ENCODE measurements around the gene CCS. TPM values are rescaled to one million over a fixed set of nuclear protein-coding genes. Genes with fewer than 3 reads are reported as not detected.
"Not testable (repeated sequence)": the region's sequence is repeated elsewhere in the genome, so short reads cannot be mapped to it uniquely, and the experiment has no call there.

CCS gene
- total RNA-seq, 1 donor: 35.8 TPM

DNA sequence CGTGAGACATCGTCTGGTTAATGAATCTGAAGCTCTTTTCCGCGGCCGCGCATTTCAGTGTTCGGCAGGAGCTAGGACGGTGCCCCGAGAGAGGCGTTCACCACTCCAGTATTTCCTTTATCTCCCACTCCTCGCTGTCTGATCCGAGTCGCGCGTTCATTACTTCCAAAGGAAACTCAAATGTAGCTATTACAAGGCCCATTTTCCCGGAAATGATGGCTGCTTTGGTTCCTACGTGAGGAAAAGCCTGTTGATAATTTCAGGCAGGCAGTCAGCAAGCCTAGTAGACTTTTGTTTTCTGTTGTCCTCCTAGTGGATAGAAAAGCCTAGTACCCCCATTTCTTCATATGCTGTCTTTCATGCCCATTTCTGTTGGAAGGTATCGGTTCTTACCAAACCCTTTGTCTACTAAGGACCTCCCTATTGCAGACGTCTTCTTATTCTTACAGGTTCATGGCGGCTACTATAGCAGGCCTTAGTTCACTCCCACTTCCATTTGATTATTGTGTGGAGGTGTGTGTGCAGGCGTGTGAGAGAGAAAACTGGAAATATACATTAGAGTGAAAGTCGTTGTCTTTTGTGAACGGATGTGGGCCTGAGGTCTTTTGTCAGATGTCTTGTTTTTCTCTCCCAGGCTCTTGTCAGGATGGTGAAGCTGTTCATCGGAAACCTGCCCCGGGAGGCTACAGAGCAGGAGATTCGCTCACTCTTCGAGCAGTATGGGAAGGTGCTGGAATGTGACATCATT, 46.3 kb downstream of the CCS start:
- H3K9me3 ChIP-seq (ENCODE audit: low read depth, low read length): no peaks in the 10 kb centered on the region
- H2AFZ ChIP-seq (ENCODE audit: low read length): peak overlapping the region; percentile 84
- peak overlapping the region; percentile 89 for H3K4me3 ChIP-seq (ENCODE audit: insufficient read depth, low read length)
- H3K27me3 ChIP-seq (ENCODE audit: insufficient read depth, low read length): no peaks in the 10 kb centered on the region
- H3K4me1 ChIP-seq (ENCODE audit: insufficient read depth, low read length): peaks cover 43% of the 10 kb centered on the region
- peak overlapping the region; percentile 94 for H3K27ac ChIP-seq (ENCODE audit: low read depth, low read length)
- peaks cover 55% of the 10 kb centered on the region for H3K36me3 ChIP-seq (ENCODE audit: insufficient read depth, low read length)
- peaks cover 69% of the 10 kb centered on the region for H4K20me1 ChIP-seq (ENCODE audit: insufficient read depth, low read length)
- DNase-seq (ENCODE audit: insufficient read length, low spot score, missing footprints): no peak
- peak overlapping the region; percentile 85 for H3K4me2 ChIP-seq (ENCODE audit: insufficient read depth, low read length)
- TF ChIP-seq, protein P1, sequence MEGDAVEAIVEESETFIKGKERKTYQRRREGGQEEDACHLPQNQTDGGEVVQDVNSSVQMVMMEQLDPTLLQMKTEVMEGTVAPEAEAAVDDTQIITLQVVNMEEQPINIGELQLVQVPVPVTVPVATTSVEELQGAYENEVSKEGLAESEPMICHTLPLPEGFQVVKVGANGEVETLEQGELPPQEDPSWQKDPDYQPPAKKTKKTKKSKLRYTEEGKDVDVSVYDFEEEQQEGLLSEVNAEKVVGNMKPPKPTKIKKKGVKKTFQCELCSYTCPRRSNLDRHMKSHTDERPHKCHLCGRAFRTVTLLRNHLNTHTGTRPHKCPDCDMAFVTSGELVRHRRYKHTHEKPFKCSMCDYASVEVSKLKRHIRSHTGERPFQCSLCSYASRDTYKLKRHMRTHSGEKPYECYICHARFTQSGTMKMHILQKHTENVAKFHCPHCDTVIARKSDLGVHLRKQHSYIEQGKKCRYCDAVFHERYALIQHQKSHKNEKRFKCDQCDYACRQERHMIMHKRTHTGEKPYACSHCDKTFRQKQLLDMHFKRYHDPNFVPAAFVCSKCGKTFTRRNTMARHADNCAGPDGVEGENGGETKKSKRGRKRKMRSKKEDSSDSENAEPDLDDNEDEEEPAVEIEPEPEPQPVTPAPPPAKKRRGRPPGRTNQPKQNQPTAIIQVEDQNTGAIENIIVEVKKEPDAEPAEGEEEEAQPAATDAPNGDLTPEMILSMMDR (IDR thresholded peaks at IDR 0.05; ENCODE audit: extremely low read depth, low read depth, low read length): peak; percentile 34
- peaks cover 96% of the 10 kb centered on the region for H3K79me2 ChIP-seq (ENCODE audit: insufficient read depth, low read length)

DNA sequence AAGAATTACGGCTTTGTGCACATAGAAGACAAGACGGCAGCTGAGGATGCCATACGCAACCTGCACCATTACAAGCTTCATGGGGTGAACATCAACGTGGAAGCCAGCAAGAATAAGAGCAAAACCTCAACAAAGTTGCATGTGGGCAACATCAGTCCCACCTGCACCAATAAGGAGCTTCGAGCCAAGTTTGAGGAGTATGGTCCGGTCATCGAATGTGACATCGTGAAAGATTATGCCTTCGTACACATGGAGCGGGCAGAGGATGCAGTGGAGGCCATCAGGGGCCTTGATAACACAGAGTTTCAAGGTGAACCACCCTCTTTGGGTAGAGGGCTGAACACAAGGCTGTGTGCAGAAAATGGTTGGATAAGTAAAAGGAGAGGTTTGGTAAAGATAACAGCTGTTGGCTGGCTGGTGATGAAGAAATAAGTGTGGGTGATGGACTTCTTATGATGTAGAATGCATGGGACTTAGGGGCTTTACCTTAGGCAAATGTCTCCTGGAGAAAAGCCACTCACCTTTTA, 46.9 kb downstream of the CCS start:
- H3K9me3 ChIP-seq (ENCODE audit: low read depth, low read length); H2AFZ ChIP-seq (ENCODE audit: low read length); H3K27me3 ChIP-seq (ENCODE audit: insufficient read depth, low read length); DNase-seq (ENCODE audit: insufficient read length, low spot score, missing footprints): not testable (repeated sequence)
- H3K36me3 ChIP-seq (ENCODE audit: insufficient read depth, low read length): peaks cover 55% of the 10 kb centered on the region
- peak overlapping the region; percentile 85 for H3K4me2 ChIP-seq (ENCODE audit: insufficient read depth, low read length)
- peak overlapping the region; percentile 89 for H3K4me3 ChIP-seq (ENCODE audit: insufficient read depth, low read length)
- H3K27ac ChIP-seq (ENCODE audit: low read depth, low read length): peak overlapping the region; percentile 94
- peaks cover 74% of the 10 kb centered on the region for H4K20me1 ChIP-seq (ENCODE audit: insufficient read depth, low read length)
- H3K4me1 ChIP-seq (ENCODE audit: insufficient read depth, low read length): peaks cover 44% of the 10 kb centered on the region
- peaks cover 96% of the 10 kb centered on the region for H3K79me2 ChIP-seq (ENCODE audit: insufficient read depth, low read length)

DNA sequence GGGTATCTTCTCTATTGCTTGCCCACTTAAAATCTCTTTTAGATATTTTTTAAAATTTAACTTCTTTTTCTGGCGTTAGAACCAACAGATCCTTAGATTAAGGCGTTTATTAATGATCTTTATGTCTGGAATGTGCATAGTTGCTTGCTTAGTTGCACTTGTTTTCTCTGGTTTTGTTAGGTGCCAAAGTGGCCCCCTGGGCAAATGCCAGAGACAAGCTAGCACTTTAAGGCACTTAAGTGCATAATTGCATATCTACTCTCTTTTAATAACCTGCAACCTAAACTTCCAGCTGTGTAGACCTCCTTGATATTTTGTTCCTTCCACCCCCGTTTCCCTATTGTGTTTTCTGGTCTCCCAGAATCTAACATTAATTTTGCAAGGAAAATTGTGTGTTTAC, 48.8 kb downstream of the CCS start:
- TF ChIP-seq, protein P1 (IDR thresholded peaks at IDR 0.05; ENCODE audit: extremely low read depth, low read depth, low read length): no peak
- peaks cover 68% of the 10 kb centered on the region for H3K36me3 ChIP-seq (ENCODE audit: insufficient read depth, low read length)
- no peak overlapping the region for H2AFZ ChIP-seq (ENCODE audit: low read length)
- peaks cover 86% of the 10 kb centered on the region for H4K20me1 ChIP-seq (ENCODE audit: insufficient read depth, low read length)
- no peaks in the 10 kb centered on the region for H3K27me3 ChIP-seq (ENCODE audit: insufficient read depth, low read length)
- H3K4me2 ChIP-seq (ENCODE audit: insufficient read depth, low read length): peak overlapping the region; percentile 85
- no peaks in the 10 kb centered on the region for H3K9me3 ChIP-seq (ENCODE audit: low read depth, low read length)
- peaks cover 96% of the 10 kb centered on the region for H3K79me2 ChIP-seq (ENCODE audit: insufficient read depth, low read length)
- H3K4me1 ChIP-seq (ENCODE audit: insufficient read depth, low read length): peaks cover 47% of the 10 kb centered on the region
- H3K4me3 ChIP-seq (ENCODE audit: insufficient read depth, low read length): peak overlapping the region; percentile 89
- H3K27ac ChIP-seq (ENCODE audit: low read depth, low read length): no peak overlapping the region
- no peak for DNase-seq (ENCODE audit: insufficient read length, low spot score, missing footprints)

DNA sequence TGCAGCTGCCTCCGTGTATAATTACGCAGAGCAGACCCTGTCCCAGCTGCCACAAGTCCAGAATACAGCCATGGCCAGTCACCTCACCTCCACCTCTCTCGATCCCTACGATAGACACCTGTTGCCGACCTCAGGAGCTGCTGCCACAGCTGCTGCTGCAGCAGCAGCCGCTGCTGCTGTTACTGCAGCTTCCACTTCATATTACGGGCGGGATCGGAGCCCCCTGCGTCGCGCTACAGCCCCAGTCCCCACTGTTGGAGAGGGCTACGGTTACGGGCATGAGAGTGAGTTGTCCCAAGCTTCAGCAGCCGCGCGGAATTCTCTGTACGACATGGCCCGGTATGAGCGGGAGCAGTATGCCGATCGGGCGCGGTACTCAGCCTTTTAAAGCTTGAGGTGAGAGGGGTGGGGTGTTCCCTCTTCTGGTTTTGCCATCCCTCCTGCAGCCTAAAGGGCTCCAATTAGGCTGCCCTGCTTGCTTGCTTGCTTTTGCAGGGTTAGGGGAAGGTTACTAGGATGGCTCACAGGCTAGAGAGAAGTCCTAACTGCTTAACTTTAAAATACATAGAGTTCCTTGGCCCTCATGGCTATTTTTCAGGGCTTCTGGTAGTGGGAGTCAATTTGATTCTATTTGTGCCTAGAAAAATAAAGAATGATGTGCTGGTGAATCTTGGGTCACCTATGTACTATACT, 50.9 kb downstream of the CCS start:
- H3K4me1 ChIP-seq (ENCODE audit: insufficient read depth, low read length): peaks cover 40% of the 10 kb centered on the region
- peaks cover 99% of the 10 kb centered on the region for H3K79me2 ChIP-seq (ENCODE audit: insufficient read depth, low read length)
- DNase-seq (ENCODE audit: insufficient read length, low spot score, missing footprints): no peak
- no peak overlapping the region for H2AFZ ChIP-seq (ENCODE audit: low read length)
- H3K36me3 ChIP-seq (ENCODE audit: insufficient read depth, low read length): peaks cover 86% of the 10 kb centered on the region
- TF ChIP-seq, protein P1 (IDR thresholded peaks at IDR 0.05; ENCODE audit: extremely low read depth, low read depth, low read length): no peak
- H3K9me3 ChIP-seq (ENCODE audit: low read depth, low read length): no peaks in the 10 kb centered on the region
- H4K20me1 ChIP-seq (ENCODE audit: insufficient read depth, low read length): peaks cover 93% of the 10 kb centered on the region
- H3K27ac ChIP-seq (ENCODE audit: low read depth, low read length): no peak overlapping the region
- H3K4me3 ChIP-seq (ENCODE audit: insufficient read depth, low read length): no peak overlapping the region
- H3K27me3 ChIP-seq (ENCODE audit: insufficient read depth, low read length): no peaks in the 10 kb centered on the region
- H3K4me2 ChIP-seq (ENCODE audit: insufficient read depth, low read length): peak overlapping the region; percentile 85

Measured in osteoblast (primary cell).